Lower lobe of right lung (tissue), 2 donors: ENCODE data around the gene NRXN2. TPM values are rescaled to one million over a fixed set of nuclear protein-coding genes. Genes with fewer than 3 reads are reported as not detected.

ENCODE experiments used
- ATAC-seq, 2 donors: fragments of 200-7000 bp; cut with Tn5 transposase; one replicate each; pipeline ENCODE4 v1.9.1; 2020 to 2022; ENCODE audit warnings: mild to moderate bottlenecking in 2 of 2, moderate library complexity in 2 of 2
- DNase-seq: peaks from one replicate; pipeline ENCODE4 v3.0.0-alpha.2; 2020
- H3K27ac ChIP-seq: fragments of 200-600 bp; one replicate; pipeline ENCODE4 v1.8.0; 2022
- H3K27me3 ChIP-seq: fragments of 200-600 bp; one replicate; pipeline ENCODE4 v1.8.0; 2022; ENCODE audit warnings: low read depth
- H3K36me3 ChIP-seq: fragments of 200-600 bp; one replicate; pipeline ENCODE4 v1.8.0; 2022; ENCODE audit warnings: mild to moderate bottlenecking
- H3K4me1 ChIP-seq: fragments of 200-600 bp; one replicate; pipeline ENCODE4 v1.8.0; 2022
- H3K4me3 ChIP-seq: fragments of 200-600 bp; one replicate; pipeline ENCODE4 v1.8.0; 2022; ENCODE audit warnings: mild to moderate bottlenecking
- H3K9me3 ChIP-seq: fragments of 200-600 bp; one replicate; pipeline ENCODE4 v1.8.0; 2022
- CTCF ChIP-seq: fragments of 200-600 bp; IDR thresholded peaks from one replicate; pipeline ENCODE4 v1.8.0; 2022; ENCODE audit warnings: antibody characterized with exemption, mild to moderate bottlenecking
- intact Hi-C: fragments of 100-400 bp; cut with DNase I; formaldehyde crosslinking; loops from one replicate; pipeline ENCODE4 v1.11.0; 2022
- total RNA-seq: library from RNA; stranded (reverse); fragmentation: NEBNext Ultra II Directional; extraction: Animal tissue kit (Norgen Biotek cat#: 25700); gene quantifications from one replicate; pipeline ENCODE4 v1.2.1, GENCODE V29; 2021
- donor health status: DM: no; HTN: yes; CAD: no; lungs with severe emphysema.

The NRXN2 gene
- total RNA-seq, 1 donor from 2014 or later, result 1.7 TPM

- no peak for TF ChIP-seq CTCF
- H3K4me1 ChIP-seq, result no peaks in the 10 kb centered on the region
- intact Hi-C loops, result no loop called here
- no peaks in the 10 kb centered on the region for H3K36me3 ChIP-seq
- no peak overlapping the region for H3K4me3 ChIP-seq
- H3K9me3 ChIP-seq, result no peaks in the 10 kb centered on the region
- ATAC-seq, result no peak
- H3K27me3 ChIP-seq, result peaks cover 35% of the 10 kb centered on the region
- DNase-seq, result no peak
- H3K27ac ChIP-seq, result no peak overlapping the region
Observed at GRCh38 chr11:64696045-64696444, 27.0 kb downstream of the NRXN2 start.

GRCh38 chr11:64695548-64695947, 27.4 kb downstream of the NRXN2 start:
- Histone ChIP-seq H3K4me3 (no peak overlapping the region), H3K4me1 (no peaks in the 10 kb centered on the region), H3K27me3 (peaks cover 35% of the 10 kb centered on the region), H3K9me3 (no peaks in the 10 kb centered on the region), H3K36me3 (no peaks in the 10 kb centered on the region), H3K27ac (no peak overlapping the region)
- intact Hi-C loops, result no loop called here
- ATAC-seq, result no peak
- no peak for DNase-seq
- no peak for TF ChIP-seq CTCF

GRCh38 chr11:64694821-64695365, 28.1 kb downstream of the NRXN2 start:
- intact Hi-C loops, result no loop called here
- Histone ChIP-seq H3K4me3 (no peak overlapping the region), H3K9me3 (no peaks in the 10 kb centered on the region), H3K4me1 (no peaks in the 10 kb centered on the region), H3K27ac (no peak overlapping the region), H3K27me3 (peaks cover 35% of the 10 kb centered on the region), H3K36me3 (no peaks in the 10 kb centered on the region)
- DNase-seq, result no peak
- no peak for TF ChIP-seq CTCF
- ATAC-seq, result no peak

- no peaks in the 10 kb centered on the region for H3K4me1 ChIP-seq
- no peaks in the 10 kb centered on the region for H3K36me3 ChIP-seq
- TF ChIP-seq CTCF, result no peak
- intact Hi-C loops, result no loop called here
- H3K27ac ChIP-seq, result no peak overlapping the region
- no peaks in the 10 kb centered on the region for H3K9me3 ChIP-seq
- H3K4me3 ChIP-seq, result no peak overlapping the region
- ATAC-seq, result no peak
- H3K27me3 ChIP-seq, result peaks cover 35% of the 10 kb centered on the region
- no peak for DNase-seq
Observed at GRCh38 chr11:64694026-64694755, 28.8 kb downstream of the NRXN2 start.

- no peak for TF ChIP-seq CTCF
- DNase-seq, result no peak
- no peaks in the 10 kb centered on the region for H3K9me3 ChIP-seq
- H3K4me3 ChIP-seq, result no peak overlapping the region
- ATAC-seq, result no peak
- intact Hi-C loops, result no loop called here
- peaks cover 9% of the 10 kb centered on the region for H3K4me1 ChIP-seq
- H3K27ac ChIP-seq, result no peak overlapping the region
- H3K27me3 ChIP-seq, result peaks cover 35% of the 10 kb centered on the region
- H3K36me3 ChIP-seq, result no peaks in the 10 kb centered on the region
Observed at GRCh38 chr11:64692764-64693331, 30.1 kb downstream of the NRXN2 start.
